ENCODE measurements around the gene FSD1.

The FSD1 gene

DNA sequence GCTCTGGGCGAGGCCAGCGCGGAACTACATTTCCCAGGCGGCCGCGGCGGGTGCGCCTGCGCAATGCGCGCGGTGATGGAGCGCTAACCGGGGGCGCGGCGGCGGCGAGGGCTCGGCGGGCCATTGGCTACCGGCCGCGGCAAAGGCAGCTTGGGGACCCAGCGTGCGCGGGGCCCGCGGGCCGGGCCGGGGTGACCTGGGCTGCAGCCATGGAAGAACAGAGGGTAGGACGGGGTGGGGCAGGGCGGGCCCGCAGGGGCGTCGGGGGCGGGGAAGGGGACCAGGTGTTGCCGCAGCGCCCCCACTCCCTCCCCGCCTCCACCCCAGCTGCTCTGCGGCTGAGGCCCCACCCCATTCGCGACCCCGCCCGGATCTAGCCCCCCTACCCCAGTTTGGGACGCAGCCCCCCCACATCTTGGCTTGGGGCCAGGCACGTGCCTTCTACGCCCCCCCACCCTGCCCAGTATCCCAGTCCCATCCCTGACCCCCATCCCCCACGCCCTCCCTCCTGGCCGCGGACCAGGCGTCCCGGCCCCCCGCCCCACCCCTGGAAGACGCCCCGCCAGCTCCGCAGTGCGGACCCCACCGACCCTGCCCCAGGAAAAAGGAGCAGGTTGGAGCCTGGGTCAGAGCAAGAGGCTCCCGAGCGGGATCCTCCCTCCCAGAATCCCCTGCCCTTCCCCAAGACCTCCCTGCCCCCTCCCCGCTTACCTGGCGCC lies at the start of gene FSD1:
TSS of gene FSD1 (plus strand) at position 61 of the 719 bp plus-strand sequence. CDS start at position 210, 149 bp downstream.
- TF ChIP-seq, protein P1, sequence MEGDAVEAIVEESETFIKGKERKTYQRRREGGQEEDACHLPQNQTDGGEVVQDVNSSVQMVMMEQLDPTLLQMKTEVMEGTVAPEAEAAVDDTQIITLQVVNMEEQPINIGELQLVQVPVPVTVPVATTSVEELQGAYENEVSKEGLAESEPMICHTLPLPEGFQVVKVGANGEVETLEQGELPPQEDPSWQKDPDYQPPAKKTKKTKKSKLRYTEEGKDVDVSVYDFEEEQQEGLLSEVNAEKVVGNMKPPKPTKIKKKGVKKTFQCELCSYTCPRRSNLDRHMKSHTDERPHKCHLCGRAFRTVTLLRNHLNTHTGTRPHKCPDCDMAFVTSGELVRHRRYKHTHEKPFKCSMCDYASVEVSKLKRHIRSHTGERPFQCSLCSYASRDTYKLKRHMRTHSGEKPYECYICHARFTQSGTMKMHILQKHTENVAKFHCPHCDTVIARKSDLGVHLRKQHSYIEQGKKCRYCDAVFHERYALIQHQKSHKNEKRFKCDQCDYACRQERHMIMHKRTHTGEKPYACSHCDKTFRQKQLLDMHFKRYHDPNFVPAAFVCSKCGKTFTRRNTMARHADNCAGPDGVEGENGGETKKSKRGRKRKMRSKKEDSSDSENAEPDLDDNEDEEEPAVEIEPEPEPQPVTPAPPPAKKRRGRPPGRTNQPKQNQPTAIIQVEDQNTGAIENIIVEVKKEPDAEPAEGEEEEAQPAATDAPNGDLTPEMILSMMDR (IDR thresholded peaks at IDR 0.05; ENCODE audit: low read length, missing control alignments), result no peak
- DNase-seq (ENCODE audit: low read depth), result peak; percentile 61
- peak within 1 kb of the TSS; percentile 48 for H3K4me3 ChIP-seq (replicated peaks; ENCODE audit: low read depth, low read length)

DNA sequence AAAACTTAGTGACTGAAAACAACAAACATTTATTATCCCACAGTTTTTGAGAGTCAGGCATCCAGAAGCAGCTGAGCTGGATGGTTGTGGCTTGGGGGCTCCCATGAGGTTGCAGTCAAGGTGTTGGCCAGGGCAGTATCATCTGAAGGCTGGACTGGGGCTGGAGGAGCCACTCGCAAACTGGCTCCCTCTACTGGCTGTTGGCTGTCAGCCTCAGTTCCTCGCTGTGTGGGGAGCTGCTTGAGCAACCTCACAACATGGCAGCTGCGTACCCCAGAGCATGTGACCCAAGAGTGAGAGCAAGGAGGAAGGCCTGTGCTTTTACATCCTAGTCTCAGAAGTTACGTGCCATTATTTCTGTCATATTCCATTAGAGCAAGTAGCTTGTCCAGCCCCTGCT lies 47.8 kb upstream of the FSD1 start:
- TF ChIP-seq, protein P1 (IDR thresholded peaks at IDR 0.05; ENCODE audit: low read length, missing control alignments), result no peak
- H3K4me3 ChIP-seq (replicated peaks; ENCODE audit: low read depth, low read length), result no peak overlapping the region
- DNase-seq (ENCODE audit: low read depth), result no peak

DNA sequence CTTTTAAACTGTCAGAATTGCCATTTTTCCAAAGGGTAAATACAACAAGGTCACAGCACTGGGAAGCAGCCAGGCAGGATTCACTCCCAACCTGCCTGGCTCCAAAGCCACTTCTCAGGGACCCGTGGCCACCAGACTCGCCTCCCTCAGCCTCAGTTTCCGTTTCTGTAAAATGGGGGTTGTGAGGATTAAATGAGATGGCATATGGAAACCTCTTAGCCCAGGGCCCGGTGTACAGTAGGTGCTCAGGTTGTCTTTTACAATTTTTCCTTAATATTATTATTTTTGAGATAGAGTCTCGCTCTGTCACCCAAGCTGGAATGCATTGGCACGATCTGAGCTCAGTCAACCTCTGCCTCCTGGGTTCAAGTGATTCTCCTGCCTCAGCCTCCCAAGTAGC lies 47.4 kb upstream of the FSD1 start:
- DNase-seq (ENCODE audit: low read depth), result no peak
- TF ChIP-seq, protein P1 (IDR thresholded peaks at IDR 0.05; ENCODE audit: low read length, missing control alignments), result no peak
- no peak overlapping the region for H3K4me3 ChIP-seq (replicated peaks; ENCODE audit: low read depth, low read length)

DNA sequence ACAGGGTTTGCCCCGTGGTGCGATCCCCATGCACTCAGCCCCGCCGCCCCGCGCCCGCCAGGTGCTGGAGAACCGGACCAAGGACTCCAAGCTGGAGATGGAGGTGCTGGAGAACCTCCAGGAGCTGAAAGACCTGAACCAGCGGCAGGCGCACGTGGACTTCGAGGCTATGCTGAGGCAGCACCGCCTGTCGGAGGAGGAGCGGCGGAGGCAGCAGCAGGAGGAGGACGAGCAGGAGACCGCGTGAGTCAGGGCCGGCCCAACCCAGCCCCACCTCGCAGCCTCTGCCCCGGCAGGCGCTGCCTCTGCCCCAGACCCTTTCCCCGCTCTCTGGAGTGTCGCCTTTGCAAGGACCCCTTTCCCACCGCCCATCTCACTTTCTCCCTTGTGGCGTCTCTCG lies 46.2 kb upstream of the FSD1 start:
- no peak overlapping the region for H3K4me3 ChIP-seq (replicated peaks; ENCODE audit: low read depth, low read length)
- DNase-seq (ENCODE audit: low read depth), result no peak
- TF ChIP-seq, protein P1 (IDR thresholded peaks at IDR 0.05; ENCODE audit: low read length, missing control alignments), result no peak

DNA sequence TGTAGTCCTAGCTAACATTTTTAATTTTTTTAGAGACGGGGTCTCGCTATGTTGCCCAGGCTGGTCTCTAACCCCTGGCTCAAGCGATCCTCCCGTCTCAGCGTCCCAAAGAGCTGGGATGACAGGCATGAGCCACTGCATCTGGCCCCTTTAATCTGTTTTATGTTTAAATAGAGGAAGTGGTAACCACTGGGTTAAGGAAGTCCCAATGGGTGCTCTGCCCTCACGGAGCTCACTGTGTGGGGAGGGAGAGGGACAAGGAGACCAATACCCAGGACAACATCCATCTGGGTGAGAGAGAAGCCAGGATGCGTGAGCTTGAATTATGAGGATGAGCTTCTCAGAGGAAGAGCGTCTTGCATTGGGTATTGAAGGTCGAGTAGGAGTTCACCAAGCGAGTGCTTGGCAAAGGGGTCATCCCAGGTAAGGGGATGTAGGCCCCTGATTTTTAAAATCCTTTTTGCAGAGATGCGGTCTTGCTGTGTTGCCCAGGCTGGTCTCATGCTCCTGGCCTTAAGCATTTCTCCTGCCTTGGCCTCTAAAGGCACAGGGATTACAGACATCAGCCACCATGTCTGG lies 43.7 kb upstream of the FSD1 start:
- TF ChIP-seq, protein P1 (IDR thresholded peaks at IDR 0.05; ENCODE audit: low read length, missing control alignments), result no peak
- no peak for DNase-seq (ENCODE audit: low read depth)
- H3K4me3 ChIP-seq (replicated peaks; ENCODE audit: low read depth, low read length), result no peak overlapping the region

DNA sequence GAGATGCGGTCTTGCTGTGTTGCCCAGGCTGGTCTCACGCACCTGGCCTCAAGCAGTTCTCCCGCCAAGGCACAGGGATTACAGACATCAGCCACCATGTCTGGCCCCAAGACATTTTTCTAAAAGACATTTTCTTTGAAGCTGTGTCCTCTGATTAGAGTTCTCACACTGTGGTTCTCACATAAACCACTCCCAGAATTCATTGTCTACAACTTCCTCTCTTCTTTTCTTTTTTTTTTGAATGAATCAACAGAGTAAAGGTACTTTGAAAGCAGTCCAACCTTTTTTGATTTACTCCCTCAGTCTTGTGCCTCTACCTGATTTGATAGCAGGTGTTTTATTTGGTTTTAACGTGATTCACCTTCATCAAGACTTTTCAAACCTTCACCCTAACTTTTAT lies 39.6 kb upstream of the FSD1 start:
- TF ChIP-seq, protein P1 (IDR thresholded peaks at IDR 0.05; ENCODE audit: low read length, missing control alignments), result no peak
- no peak overlapping the region for H3K4me3 ChIP-seq (replicated peaks; ENCODE audit: low read depth, low read length)
- DNase-seq (ENCODE audit: low read depth), result no peak
